HG02840 (cell line): ENCODE measurements around the gene RALGAPB.
"Not testable (repeated sequence)": the region's sequence is repeated elsewhere in the genome, so short reads cannot be mapped to it uniquely, and the experiment has no call there.

ENCODE experiments used
- ATAC-seq: cut with Tn5 transposase; IDR thresholded peaks from one replicate; pipeline ENCODE4 v1.9.1; 2021; ENCODE audit warnings: mild to moderate bottlenecking, moderate library complexity, moderate number of reproducible peaks; ENCODE audit not compliant: unreplicated experiment, low FRiP score

Gene RALGAPB

GRCh38 chr20:38479596-38479995 is 7.0 kb downstream of the RALGAPB start:
- ATAC-seq: no peak

GRCh38 chr20:38485041-38485440 is 12.4 kb downstream of the RALGAPB start:
- ATAC-seq: no peak

GRCh38 chr20:38489181-38489580 is 16.5 kb downstream of the RALGAPB start:
- no peak for ATAC-seq

GRCh38 chr20:38497246-38497935 is 24.7 kb downstream of the RALGAPB start:
- ATAC-seq: no peak

- ATAC-seq: no peak
Observed at GRCh38 chr20:38498909-38499308, 26.3 kb downstream of the RALGAPB start.

- no peak for ATAC-seq
Observed at GRCh38 chr20:38499366-38499765, 26.7 kb downstream of the RALGAPB start.

GRCh38 chr20:38501858-38502436 is 29.3 kb downstream of the RALGAPB start:
- ATAC-seq: no peak

- no peak for ATAC-seq
Observed at GRCh38 chr20:38504368-38505090, 31.9 kb downstream of the RALGAPB start.

GRCh38 chr20:38505091-38505455 is 32.4 kb downstream of the RALGAPB start:
- ATAC-seq: no peak

GRCh38 chr20:38511726-38512125 is 39.1 kb downstream of the RALGAPB start:
- not testable (repeated sequence) for ATAC-seq

GRCh38 chr20:38514185-38514584 is 41.5 kb downstream of the RALGAPB start:
- ATAC-seq: no peak

GRCh38 chr20:38514947-38515346 is 42.3 kb downstream of the RALGAPB start:
- ATAC-seq: no peak

- no peak for ATAC-seq
Observed at GRCh38 chr20:38515631-38516030, 43.0 kb downstream of the RALGAPB start.

- no peak for ATAC-seq
Observed at GRCh38 chr20:38519426-38519825, 46.8 kb downstream of the RALGAPB start.

GRCh38 chr20:38520261-38520660 is 47.6 kb downstream of the RALGAPB start:
- no peak for ATAC-seq

GRCh38 chr20:38523697-38524096 is 51.1 kb downstream of the RALGAPB start:
- no peak for ATAC-seq

- no peak for ATAC-seq
Observed at GRCh38 chr20:38528167-38528566, 55.5 kb downstream of the RALGAPB start.

- ATAC-seq: no peak
Observed at GRCh38 chr20:38531021-38531420, 58.4 kb downstream of the RALGAPB start.

- ATAC-seq: no peak
Observed at GRCh38 chr20:38534756-38535155, 62.1 kb downstream of the RALGAPB start.

GRCh38 chr20:38536310-38536709 is 63.7 kb downstream of the RALGAPB start:
- ATAC-seq: no peak

GRCh38 chr20:38537176-38537575 is 64.5 kb downstream of the RALGAPB start:
- ATAC-seq: no peak

- no peak for ATAC-seq
Observed at GRCh38 chr20:38538789-38539188, 66.1 kb downstream of the RALGAPB start.
